ENCODE measurements around the gene TMEM181.

TMEM181 gene

DNA sequence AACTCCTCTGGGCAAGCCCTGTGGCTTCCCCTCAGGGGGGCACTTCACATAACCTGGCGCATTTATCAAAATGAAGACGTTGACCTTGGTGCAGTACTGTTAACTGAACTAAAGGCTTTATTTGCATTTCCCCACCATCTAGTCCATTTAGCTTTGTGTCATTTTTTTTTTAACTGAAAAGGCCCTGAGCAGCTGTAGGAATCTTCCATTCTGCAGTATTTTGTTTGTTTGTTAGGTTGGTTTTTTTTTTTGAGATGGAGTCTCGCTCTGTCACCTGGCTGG, 10.7 kb downstream of the TMEM181 start:
- H3K27me3 ChIP-seq (ENCODE audit: control insufficient read depth in 2 of 2, insufficient read depth in 2 of 2, low read length in 2 of 2) = no peaks in the 10 kb centered on the region
- no peak overlapping the region for H3K27ac ChIP-seq (ENCODE audit: low read depth in 2 of 2, low read length in 2 of 2)

DNA sequence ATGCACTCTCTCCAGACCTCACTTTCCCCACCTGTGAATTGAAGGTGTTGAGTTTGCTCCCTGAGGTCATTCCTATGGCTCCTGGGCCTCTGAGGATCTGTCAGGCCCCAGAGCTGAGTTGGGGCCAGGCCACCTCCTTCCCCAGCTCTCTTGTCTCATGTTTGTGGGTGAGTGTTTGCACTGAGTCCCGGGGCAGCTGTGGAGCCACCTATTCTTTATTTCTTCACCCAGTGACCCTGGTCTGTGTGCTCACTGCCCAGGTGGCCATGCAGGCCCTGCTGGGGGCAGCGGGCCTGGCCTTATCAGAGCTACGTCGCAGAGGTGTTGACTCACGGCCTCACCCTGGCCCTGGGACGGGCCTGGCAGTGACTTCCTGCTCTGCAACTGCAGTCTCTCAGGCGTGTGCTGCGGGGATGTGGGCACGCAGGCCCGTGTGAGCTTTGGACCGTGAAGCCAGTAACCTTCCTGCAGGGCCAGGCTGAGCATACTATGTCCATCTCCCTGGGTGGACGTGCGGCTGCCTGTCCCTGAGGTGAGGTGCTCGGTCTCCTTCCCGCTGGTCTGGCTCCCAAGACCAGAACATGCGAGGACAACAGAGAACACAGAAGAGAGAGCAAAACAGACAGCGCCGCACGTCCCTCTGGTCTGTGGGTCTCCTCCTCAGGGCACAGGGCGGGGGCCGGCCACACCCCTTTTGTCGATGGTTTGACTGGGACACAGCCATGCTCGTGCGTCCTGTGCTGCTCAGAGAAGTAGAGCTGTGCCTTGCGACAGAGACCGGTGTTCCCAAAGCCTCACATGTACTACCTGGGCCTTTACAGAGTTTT, 12.1 kb downstream of the TMEM181 start:
- Histone ChIP-seq H3K4me3 (ENCODE audit: low read length in 2 of 2) (peak overlapping the region; percentile 63 to 69), H3K9ac (ENCODE audit: low read depth in 1 of 2, low read length in 2 of 2) (peak overlapping the region; percentile 58 to 76), H3K4me1 (ENCODE audit: control insufficient read depth in 2 of 2, insufficient read depth in 2 of 2, low read length in 2 of 2) (peaks cover 26 to 35% of the 10 kb centered on the region in 2 donors), H3K27ac (ENCODE audit: low read depth in 2 of 2, low read length in 2 of 2) (peak overlapping the region; percentile 87 to 90), H3K27me3 (ENCODE audit: control insufficient read depth in 2 of 2, insufficient read depth in 2 of 2, low read length in 2 of 2) (no peaks in the 10 kb centered on the region), H3K36me3 (ENCODE audit: control insufficient read depth in 2 of 2, insufficient read depth in 2 of 2, low read length in 2 of 2) (no peaks in the 10 kb centered on the region), H3K9me3 (ENCODE audit: control insufficient read depth in 2 of 2, low read length in 2 of 2) (no peaks in the 10 kb centered on the region)

More for the DNA sequence above, 10.7 kb downstream of the TMEM181 start:
- no peak overlapping the region for H3K4me3 ChIP-seq (ENCODE audit: low read length in 2 of 2)
- H3K9me3 ChIP-seq (ENCODE audit: control insufficient read depth in 2 of 2, low read length in 2 of 2) = no peaks in the 10 kb centered on the region
- no peak overlapping the region for H3K9ac ChIP-seq (ENCODE audit: low read depth in 1 of 2, low read length in 2 of 2)
- H3K36me3 ChIP-seq (ENCODE audit: control insufficient read depth in 2 of 2, insufficient read depth in 2 of 2, low read length in 2 of 2) = no peaks in the 10 kb centered on the region
- peaks cover 26 to 35% of the 10 kb centered on the region in 2 donors for H3K4me1 ChIP-seq (ENCODE audit: control insufficient read depth in 2 of 2, insufficient read depth in 2 of 2, low read length in 2 of 2)

DNA sequence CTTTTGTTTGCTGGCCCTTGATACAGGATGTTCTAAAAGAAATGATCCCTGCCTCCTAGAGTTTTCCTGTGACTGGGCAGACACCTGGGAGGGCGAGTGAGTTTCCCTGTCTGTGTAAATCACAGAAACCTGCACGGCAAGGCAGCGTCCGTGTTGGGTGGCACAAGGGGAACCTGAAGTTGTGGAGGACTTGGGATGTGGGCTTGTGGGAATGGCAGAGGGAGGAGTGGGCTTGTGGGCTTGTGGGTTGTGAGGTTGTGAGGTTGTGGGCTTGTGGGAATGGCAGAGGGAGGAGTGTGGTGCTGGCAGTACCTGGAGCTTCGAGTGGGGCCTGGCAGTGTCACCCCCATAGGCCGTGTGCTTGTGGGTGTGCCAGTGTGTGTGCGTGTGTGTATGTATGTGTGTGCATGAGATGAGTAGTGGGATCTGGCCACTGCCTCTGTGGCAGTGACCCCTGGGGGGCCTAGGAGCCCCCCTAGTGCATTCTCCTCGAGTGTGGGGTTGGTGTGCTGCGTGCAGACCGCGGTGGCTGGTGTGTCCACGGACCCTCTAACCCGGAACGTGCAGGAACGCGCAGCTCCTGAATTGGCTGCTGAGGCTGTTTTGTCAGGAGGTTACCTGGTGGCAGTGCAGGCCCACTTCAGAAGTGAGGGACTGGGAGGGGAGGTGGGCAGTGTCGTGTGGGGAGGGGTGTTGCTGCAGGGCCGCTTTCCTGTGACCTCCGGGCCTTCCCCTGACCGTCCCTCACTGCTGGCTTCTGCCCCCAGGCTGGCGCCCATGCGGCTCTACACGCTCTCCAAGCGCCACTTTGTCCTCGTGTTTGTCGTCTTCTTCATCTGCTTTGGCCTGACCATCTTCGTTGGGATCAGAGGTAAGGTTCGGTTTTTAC, 13.0 kb downstream of the TMEM181 start:
- Histone ChIP-seq H3K27me3 (ENCODE audit: control insufficient read depth in 2 of 2, insufficient read depth in 2 of 2, low read length in 2 of 2) (no peaks in the 10 kb centered on the region), H3K36me3 (ENCODE audit: control insufficient read depth in 2 of 2, insufficient read depth in 2 of 2, low read length in 2 of 2) (peaks cover 0 to 5% of the 10 kb centered on the region in 2 donors), H3K4me3 (ENCODE audit: low read length in 2 of 2) (peak overlapping the region; percentile 63 to 69), H3K9ac (ENCODE audit: low read depth in 1 of 2, low read length in 2 of 2) (peak overlapping the region; percentile 58 to 76), H3K4me1 (ENCODE audit: control insufficient read depth in 2 of 2, insufficient read depth in 2 of 2, low read length in 2 of 2) (peaks cover 26 to 35% of the 10 kb centered on the region in 2 donors), H3K9me3 (ENCODE audit: control insufficient read depth in 2 of 2, low read length in 2 of 2) (no peaks in the 10 kb centered on the region), H3K27ac (ENCODE audit: low read depth in 2 of 2, low read length in 2 of 2) (peak overlapping the region; percentile 87 to 90)

DNA sequence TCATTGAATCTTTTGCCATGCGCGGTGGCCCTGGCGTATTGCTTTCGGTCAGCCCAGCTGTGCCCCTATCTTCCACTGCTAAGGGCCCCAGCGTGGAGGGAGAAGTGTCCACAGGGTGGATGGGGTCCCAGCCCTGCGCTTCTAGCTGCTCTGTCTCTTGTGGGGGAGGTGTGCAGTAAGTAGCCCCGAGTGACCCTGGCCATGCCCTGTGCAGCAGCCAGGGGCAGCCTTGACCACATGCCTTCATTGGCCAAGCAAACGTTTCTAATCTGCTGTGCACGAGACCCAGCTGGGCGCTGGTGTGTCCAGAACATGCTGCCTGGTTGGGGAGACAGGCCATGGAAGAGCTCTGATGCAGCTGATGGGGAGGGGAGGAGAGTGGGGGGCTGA, 13.6 kb downstream of the TMEM181 start:
- no peaks in the 10 kb centered on the region for H3K27me3 ChIP-seq (ENCODE audit: control insufficient read depth in 2 of 2, insufficient read depth in 2 of 2, low read length in 2 of 2)
- peaks cover 26 to 35% of the 10 kb centered on the region in 2 donors for H3K4me1 ChIP-seq (ENCODE audit: control insufficient read depth in 2 of 2, insufficient read depth in 2 of 2, low read length in 2 of 2)
- no peak overlapping the region for H3K4me3 ChIP-seq (ENCODE audit: low read length in 2 of 2)
- H3K36me3 ChIP-seq (ENCODE audit: control insufficient read depth in 2 of 2, insufficient read depth in 2 of 2, low read length in 2 of 2) = peaks cover 0 to 5% of the 10 kb centered on the region in 2 donors
- no peaks in the 10 kb centered on the region for H3K9me3 ChIP-seq (ENCODE audit: control insufficient read depth in 2 of 2, low read length in 2 of 2)
- no peak overlapping the region for H3K27ac ChIP-seq (ENCODE audit: low read depth in 2 of 2, low read length in 2 of 2)
- H3K9ac ChIP-seq (ENCODE audit: low read depth in 1 of 2, low read length in 2 of 2) = no peak overlapping the region

DNA sequence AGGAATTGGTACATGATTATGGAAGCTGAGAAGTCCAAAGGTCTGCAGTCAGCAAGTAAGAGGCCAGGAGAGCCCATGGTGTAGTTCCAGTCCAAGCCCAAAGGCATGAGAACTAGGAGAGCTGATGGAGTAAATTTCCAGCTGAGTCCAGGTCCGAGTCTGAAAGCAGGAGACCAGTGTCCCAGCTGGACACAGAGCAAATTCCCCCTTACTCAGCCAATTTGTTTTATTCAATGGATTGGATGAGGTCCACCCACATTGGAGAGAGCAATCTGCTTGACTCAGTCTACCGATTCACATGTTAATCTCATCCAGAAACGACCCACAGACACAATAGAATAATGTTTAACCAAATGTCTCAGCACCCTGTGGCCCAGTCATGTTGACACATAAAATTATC, 14.9 kb downstream of the TMEM181 start:
- Histone ChIP-seq H3K36me3 (ENCODE audit: control insufficient read depth in 2 of 2, insufficient read depth in 2 of 2, low read length in 2 of 2) (peaks cover 0 to 5% of the 10 kb centered on the region in 2 donors), H3K4me1 (ENCODE audit: control insufficient read depth in 2 of 2, insufficient read depth in 2 of 2, low read length in 2 of 2) (peaks cover 26 to 33% of the 10 kb centered on the region in 2 donors), H3K9ac (ENCODE audit: low read depth in 1 of 2, low read length in 2 of 2) (no peak overlapping the region), H3K4me3 (ENCODE audit: low read length in 2 of 2) (no peak overlapping the region), H3K27ac (ENCODE audit: low read depth in 2 of 2, low read length in 2 of 2) (no peak overlapping the region), H3K27me3 (ENCODE audit: control insufficient read depth in 2 of 2, insufficient read depth in 2 of 2, low read length in 2 of 2) (no peaks in the 10 kb centered on the region), H3K9me3 (ENCODE audit: control insufficient read depth in 2 of 2, low read length in 2 of 2) (no peaks in the 10 kb centered on the region)

DNA sequence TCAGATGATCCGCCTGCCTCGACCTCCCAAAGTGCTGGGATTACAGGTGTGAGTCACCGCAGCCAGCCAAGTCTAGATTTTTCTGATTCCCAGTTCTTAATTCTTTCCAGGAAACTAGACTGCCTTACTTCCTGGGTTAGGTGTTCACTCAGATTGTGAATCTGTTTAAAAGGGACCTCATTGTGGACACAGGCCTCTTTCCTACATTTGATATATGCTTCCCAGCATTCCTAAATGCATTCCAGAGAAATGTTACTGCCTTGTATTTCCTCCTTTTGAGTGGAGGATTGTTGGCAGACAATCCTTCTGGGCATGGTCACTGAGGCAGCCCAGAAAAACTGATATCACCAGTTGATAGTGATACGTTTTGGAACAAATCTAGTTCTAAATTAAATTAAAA, 15.7 kb downstream of the TMEM181 start:
- peaks cover 0 to 5% of the 10 kb centered on the region in 2 donors for H3K36me3 ChIP-seq (ENCODE audit: control insufficient read depth in 2 of 2, insufficient read depth in 2 of 2, low read length in 2 of 2)
- no peak overlapping the region for H3K9ac ChIP-seq (ENCODE audit: low read depth in 1 of 2, low read length in 2 of 2)
- H3K27ac ChIP-seq (ENCODE audit: low read depth in 2 of 2, low read length in 2 of 2) = no peak overlapping the region

DNA sequence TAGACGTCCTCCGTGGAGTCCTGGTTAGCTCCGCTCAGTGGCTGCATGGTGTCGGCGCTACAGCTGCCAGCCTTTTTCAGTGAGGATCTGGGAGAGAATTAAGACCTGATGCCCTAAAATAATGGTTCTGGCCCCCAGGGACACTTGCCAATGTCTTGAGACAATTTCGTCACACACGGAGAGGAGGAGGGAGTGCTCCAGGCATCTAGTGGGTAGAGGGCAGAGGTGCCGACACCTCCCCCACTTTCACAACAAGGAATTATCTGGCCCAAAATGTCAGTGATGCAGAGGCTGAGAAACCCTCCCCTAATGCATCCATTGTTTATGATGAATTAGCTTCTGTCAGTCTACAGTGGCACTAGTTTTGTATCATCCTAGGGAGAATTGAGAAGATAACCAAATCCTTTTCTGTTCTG, 24.4 kb downstream of the TMEM181 start:
- no peak overlapping the region for H3K9ac ChIP-seq (ENCODE audit: low read depth in 1 of 2, low read length in 2 of 2)
- H3K9me3 ChIP-seq (ENCODE audit: control insufficient read depth in 2 of 2, low read length in 2 of 2) = no peaks in the 10 kb centered on the region
- H3K27ac ChIP-seq (ENCODE audit: low read depth in 2 of 2, low read length in 2 of 2) = no peak overlapping the region
- H3K4me1 ChIP-seq (ENCODE audit: control insufficient read depth in 2 of 2, insufficient read depth in 2 of 2, low read length in 2 of 2) = no peaks in the 10 kb centered on the region
- H3K36me3 ChIP-seq (ENCODE audit: control insufficient read depth in 2 of 2, insufficient read depth in 2 of 2, low read length in 2 of 2) = peaks cover 49 to 50% of the 10 kb centered on the region in 2 donors
- no peaks in the 10 kb centered on the region for H3K27me3 ChIP-seq (ENCODE audit: control insufficient read depth in 2 of 2, insufficient read depth in 2 of 2, low read length in 2 of 2)
- no peak overlapping the region for H3K4me3 ChIP-seq (ENCODE audit: low read length in 2 of 2)

More for the DNA sequence above, 15.7 kb downstream of the TMEM181 start:
- Histone ChIP-seq H3K4me1 (ENCODE audit: control insufficient read depth in 2 of 2, insufficient read depth in 2 of 2, low read length in 2 of 2) (peaks cover 26 to 33% of the 10 kb centered on the region in 2 donors), H3K4me3 (ENCODE audit: low read length in 2 of 2) (no peak overlapping the region), H3K27me3 (ENCODE audit: control insufficient read depth in 2 of 2, insufficient read depth in 2 of 2, low read length in 2 of 2) (no peaks in the 10 kb centered on the region), H3K9me3 (ENCODE audit: control insufficient read depth in 2 of 2, low read length in 2 of 2) (no peaks in the 10 kb centered on the region)

DNA sequence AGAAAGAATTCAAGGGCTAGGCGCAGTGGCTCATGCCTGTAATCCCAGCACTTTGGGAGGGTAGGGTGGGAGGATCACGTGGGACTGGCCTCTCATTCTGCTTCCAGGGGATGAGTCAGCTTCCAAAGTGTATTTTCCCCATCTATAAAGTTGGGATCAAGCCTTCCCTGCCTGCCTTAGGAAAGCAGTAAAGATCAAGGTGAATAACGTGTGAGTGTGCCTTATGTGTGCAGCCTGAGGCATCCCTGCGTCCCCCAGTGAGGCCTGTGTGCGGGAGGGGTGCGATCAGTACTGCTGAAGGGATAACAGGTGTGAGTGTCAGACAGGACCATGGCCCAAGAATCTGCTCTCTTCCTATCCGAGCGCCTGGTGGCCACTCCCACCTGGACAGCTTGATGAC, 26.8 kb downstream of the TMEM181 start:
- H3K36me3 ChIP-seq (ENCODE audit: control insufficient read depth in 2 of 2, insufficient read depth in 2 of 2, low read length in 2 of 2) = peaks cover 70 to 72% of the 10 kb centered on the region in 2 donors
- no peaks in the 10 kb centered on the region for H3K4me1 ChIP-seq (ENCODE audit: control insufficient read depth in 2 of 2, insufficient read depth in 2 of 2, low read length in 2 of 2)
- H3K9ac ChIP-seq (ENCODE audit: low read depth in 1 of 2, low read length in 2 of 2) = no peak overlapping the region
- no peaks in the 10 kb centered on the region for H3K27me3 ChIP-seq (ENCODE audit: control insufficient read depth in 2 of 2, insufficient read depth in 2 of 2, low read length in 2 of 2)
- H3K9me3 ChIP-seq (ENCODE audit: control insufficient read depth in 2 of 2, low read length in 2 of 2) = no peaks in the 10 kb centered on the region
- H3K27ac ChIP-seq (ENCODE audit: low read depth in 2 of 2, low read length in 2 of 2) = no peak overlapping the region
- H3K4me3 ChIP-seq (ENCODE audit: low read length in 2 of 2) = no peak overlapping the region

DNA sequence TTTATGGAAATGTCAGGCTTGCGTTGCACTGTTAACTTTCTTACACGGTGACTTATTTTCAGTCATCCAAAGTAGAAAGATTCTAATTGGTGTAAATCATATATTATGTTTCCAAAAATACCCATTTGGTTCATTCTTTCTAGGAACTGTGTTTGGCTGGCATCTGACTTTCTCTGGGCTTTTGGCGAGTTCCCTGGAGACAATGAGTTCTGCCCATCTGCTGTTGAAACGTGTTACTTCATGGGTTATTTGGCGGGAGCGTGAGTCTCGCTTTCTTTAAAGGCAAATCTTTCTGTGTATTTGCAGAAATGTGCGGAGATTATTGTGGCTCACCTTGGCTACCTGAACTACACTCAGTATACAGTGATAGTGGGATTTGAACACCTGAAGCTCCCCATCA, 29.5 kb downstream of the TMEM181 start:
- Histone ChIP-seq H3K4me3 (ENCODE audit: low read length in 2 of 2) (no peak overlapping the region), H3K36me3 (ENCODE audit: control insufficient read depth in 2 of 2, insufficient read depth in 2 of 2, low read length in 2 of 2) (peaks cover 79 to 80% of the 10 kb centered on the region in 2 donors), H3K4me1 (ENCODE audit: control insufficient read depth in 2 of 2, insufficient read depth in 2 of 2, low read length in 2 of 2) (no peaks in the 10 kb centered on the region), H3K9me3 (ENCODE audit: control insufficient read depth in 2 of 2, low read length in 2 of 2) (no peaks in the 10 kb centered on the region), H3K27ac (ENCODE audit: low read depth in 2 of 2, low read length in 2 of 2) (no peak overlapping the region), H3K9ac (ENCODE audit: low read depth in 1 of 2, low read length in 2 of 2) (no peak overlapping the region), H3K27me3 (ENCODE audit: control insufficient read depth in 2 of 2, insufficient read depth in 2 of 2, low read length in 2 of 2) (no peaks in the 10 kb centered on the region)

Measured in mucosa of rectum (tissue), 2 donors.